Measurements from ENCODE around the gene GOLPH3L. TPM values are rescaled to one million over a fixed set of nuclear protein-coding genes. Genes with fewer than 3 reads are reported as not detected.

Gene GOLPH3L
- total RNA-seq, 3 donors from 2014 or later: 11.2 to 11.9 (median 11.5) TPM

Other genes with a start within 250 kb of the GOLPH3L start
- 10 to 100 TPM; 38.6 to 43.1 (median 38.7) TPM for gene TARS2, start 209.7 kb downstream of the GOLPH3L start, total RNA-seq
- under 1 TPM; 0.43 to 0.82 (median 0.50) TPM for gene ECM1, start 189.0 kb downstream of the GOLPH3L start, total RNA-seq
- under 1 TPM in 1 of 3 donors, not detected in 2; 0.40 TPM for gene FALEC, start 181.4 kb downstream of the GOLPH3L start, total RNA-seq
- gene ADAMTSL4, start 147.7 kb downstream of the GOLPH3L start, total RNA-seq: under 1 TPM; 0.19 to 0.34 (median 0.33) TPM
- gene MCL1, start 117.5 kb downstream of the GOLPH3L start, total RNA-seq: 100 to 1,000 TPM; 228 to 237 (median 236) TPM
- 100 to 1,000 TPM; 221 to 224 (median 223) TPM for gene ENSA, start 67.5 kb downstream of the GOLPH3L start, total RNA-seq
- under 1 TPM in 1 of 3 donors, not detected in 2; 0.16 TPM for gene HORMAD1, start 23.7 kb upstream of the GOLPH3L start, total RNA-seq
- 10 to 100 TPM; 37.3 to 41.2 (median 37.4) TPM for gene CTSS, start 68.6 kb upstream of the GOLPH3L start, total RNA-seq
- 1 to 10 TPM in 1 of 3 donors, under 1 TPM in 2; 0.38 to 1.1 (median 0.81) TPM for gene CTSK, start 111.1 kb upstream of the GOLPH3L start, total RNA-seq
- 10 to 100 TPM; 20.1 to 24.6 (median 22.6) TPM for gene ARNT, start 179.4 kb upstream of the GOLPH3L start, total RNA-seq
- not detected for gene CTXND2, start 190.0 kb upstream of the GOLPH3L start, total RNA-seq
- 10 to 100 TPM; 37.0 to 40.7 (median 40.7) TPM for gene SETDB1, start 229.2 kb upstream of the GOLPH3L start, total RNA-seq

All from activated T-cell treated with anti-CD3 and anti-CD28 coated beads, Interleukin-2, amount 50 U/mL, for 4 hours (primary cell).